Prostate gland (tissue), 2 donors: ENCODE measurements around the gene CCS. TPM values are rescaled to one million over a fixed set of nuclear protein-coding genes. Genes with fewer than 3 reads are reported as not detected.

ENCODE experiments used
- DNase-seq: peaks from one replicate; pipeline ENCODE4 v3.0.0-alpha.2; 2019; ENCODE audit warnings: low spot score
- H3K27ac ChIP-seq, 2 donors: fragments of 200-600 bp; sonication (generic); 2 replicates each; pipeline ENCODE4 v1.5.1; 2017 to 2019
- H3K27me3 ChIP-seq: fragments of 200-600 bp; sonication (generic); replicated peaks from 2 replicates; pipeline ENCODE4 v1.5.1; 2019; ENCODE audit not compliant: insufficient read depth
- H3K36me3 ChIP-seq, 2 donors: fragments of 200-600 bp; sonication (generic); 1 replicate in 1 of 2; 2 replicates in 1 of 2; pipeline versions ENCODE4 v1.5.1 to v1.8.1; 2017 to 2019
- H3K4me1 ChIP-seq: fragments of 200-600 bp; sonication (generic); replicated peaks from 2 replicates; pipeline ENCODE4 v1.5.1; 2019
- H3K4me3 ChIP-seq, 2 donors: fragments of 200-600 bp; sonication (generic); 2 replicates each; pipeline ENCODE4 v1.5.1; 2017 to 2019
- H3K9me3 ChIP-seq: fragments of 200-600 bp; sonication (generic); 2 replicates; pipeline ENCODE4 v1.5.1; 2017
- CTCF ChIP-seq, 4 experiments: fragments of 200-600 bp in 2 of 4; fragments of 450-650 bp in 2 of 4; sonication (generic) in 2 of 4; IDR thresholded peaks; 1 replicate in 3 of 4; 2 replicates in 1 of 4; pipeline ENCODE4 v1.5.1; 2016 to 2019; ENCODE audit warnings: antibody characterized with exemption in 4 of 4, mild to moderate bottlenecking in 2 of 4, moderate library complexity in 2 of 4
- POLR2A ChIP-seq: fragments of 450-650 bp; IDR thresholded peaks from one replicate; pipeline ENCODE4 v1.6.1; 2016; ENCODE audit warnings: antibody characterized with exemption, mild to moderate bottlenecking
- POLR2AphosphoS5 ChIP-seq: sonication (generic); formaldehyde crosslinking; IDR thresholded peaks from one replicate; pipeline ENCODE4 v1.6.1; 2017; ENCODE audit warnings: antibody characterized with exemption
- WGBS: methylation state at CpG from one replicate; pipeline ENCODE4 v1.1.5; 2018; 5-methylcytosine and 5-hydroxymethylcytosine counted together
- intact Hi-C: fragments of 100-400 bp; cut with DNase I; formaldehyde crosslinking; loops from one replicate; pipeline ENCODE4 v1.14.2; 2022
- total RNA-seq, 2 donors: library from RNA; depleted of rRNA; stranded (reverse); fragments of >200 nt; gene quantifications; one replicate each; pipeline ENCODE4 v1.1.0, GENCODE V29; 2016

Gene CCS
- total RNA-seq, 2 donors from 2014 or later: 31.0 to 63.8 TPM

- Histone ChIP-seq H3K27ac (no peak overlapping the region), H3K4me1 (no peaks in the 10 kb centered on the region), H3K4me3 (no peak overlapping the region), H3K36me3 (no peaks in the 10 kb centered on the region), H3K27me3 (no peaks in the 10 kb centered on the region), H3K9me3 (no peaks in the 10 kb centered on the region)
- intact Hi-C loops: no loop called here
- 82% methylated on average over 7 of the region's 7 CpGs for WGBS
- no peak for DNase-seq
- TF ChIP-seq POLR2AphosphoS5: no peak
- no peak for TF ChIP-seq CTCF (IDR thresholded peaks at IDR 0.05)
- no peak for TF ChIP-seq POLR2A
These were observed 36.9 kb upstream of the CCS start for GRCh38 chr11:66556086-66556485.

GRCh38 chr11:66557733-66558326 is 35.2 kb upstream of the CCS start:
- no peaks in the 10 kb centered on the region for H3K27me3 ChIP-seq
- H3K9me3 ChIP-seq: no peaks in the 10 kb centered on the region
- H3K4me3 ChIP-seq: no peak overlapping the region
- TF ChIP-seq POLR2AphosphoS5 (no peak), CTCF (IDR thresholded peaks at IDR 0.05) (no peak), POLR2A (no peak)
- intact Hi-C loops: no loop called here
- H3K36me3 ChIP-seq: no peaks in the 10 kb centered on the region
- no peak overlapping the region for H3K27ac ChIP-seq
- 94% methylated on average over 20 of the region's 24 CpGs for WGBS
- no peak for DNase-seq
- no peaks in the 10 kb centered on the region for H3K4me1 ChIP-seq

- DNase-seq: no peak
- Histone ChIP-seq H3K27ac (no peak overlapping the region), H3K27me3 (no peaks in the 10 kb centered on the region), H3K4me3 (no peak overlapping the region), H3K9me3 (no peaks in the 10 kb centered on the region), H3K4me1 (no peaks in the 10 kb centered on the region), H3K36me3 (no peaks in the 10 kb centered on the region)
- WGBS: 9% methylated on average over 49 of the region's 50 CpGs
- TF ChIP-seq POLR2AphosphoS5 (no peak), POLR2A (no peak), CTCF (IDR thresholded peaks at IDR 0.05) (no peak)
- intact Hi-C loops: no loop called here
These were observed 33.7 kb upstream of the CCS start for GRCh38 chr11:66559142-66559865.

- Histone ChIP-seq H3K36me3 (no peaks in the 10 kb centered on the region), H3K9me3 (no peaks in the 10 kb centered on the region), H3K4me3 (no peak overlapping the region), H3K27ac (no peak overlapping the region), H3K4me1 (no peaks in the 10 kb centered on the region), H3K27me3 (no peaks in the 10 kb centered on the region)
- DNase-seq: no peak
- intact Hi-C loops: no loop called here
- 75% methylated on average over 27 of the region's 27 CpGs for WGBS
- TF ChIP-seq CTCF (IDR thresholded peaks at IDR 0.05) (no peak), POLR2A (no peak), POLR2AphosphoS5 (no peak)
These were observed 32.9 kb upstream of the CCS start for GRCh38 chr11:66559866-66560676.
